Measurements from ENCODE around the gene MNX1.

Gene MNX1

GRCh38 chr7:157018328-157018996 is 8.0 kb upstream of the MNX1 start:
- Histone ChIP-seq H3K9me3 (ENCODE audit: control insufficient read depth, low read depth, low read length) (no peaks in the 10 kb centered on the region), H3K27ac (ENCODE audit: low read length) (no peak overlapping the region), H3K27me3 (ENCODE audit: control insufficient read depth, insufficient read depth, low read length) (peaks cover 100% of the 10 kb centered on the region), H3K4me3 (ENCODE audit: low read length) (peak overlapping the region; percentile 3), H3K36me3 (ENCODE audit: control insufficient read depth, low read depth, low read length) (no peaks in the 10 kb centered on the region), H3K9ac (ENCODE audit: low read length) (no peak overlapping the region), H3K4me1 (ENCODE audit: control insufficient read depth, low read depth, low read length) (peaks cover 30% of the 10 kb centered on the region)

GRCh38 chr7:157017603-157018327 is 7.3 kb upstream of the MNX1 start:
- no peaks in the 10 kb centered on the region for H3K9me3 ChIP-seq (ENCODE audit: control insufficient read depth, low read depth, low read length)
- H3K4me3 ChIP-seq (ENCODE audit: low read length): no peak overlapping the region
- no peak overlapping the region for H3K27ac ChIP-seq (ENCODE audit: low read length)
- H3K27me3 ChIP-seq (ENCODE audit: control insufficient read depth, insufficient read depth, low read length): peaks cover 100% of the 10 kb centered on the region
- H3K9ac ChIP-seq (ENCODE audit: low read length): no peak overlapping the region
- H3K36me3 ChIP-seq (ENCODE audit: control insufficient read depth, low read depth, low read length): no peaks in the 10 kb centered on the region
- peaks cover 32% of the 10 kb centered on the region for H3K4me1 ChIP-seq (ENCODE audit: control insufficient read depth, low read depth, low read length)

- H3K27ac ChIP-seq (ENCODE audit: low read length): no peak overlapping the region
- peaks cover 32% of the 10 kb centered on the region for H3K4me1 ChIP-seq (ENCODE audit: control insufficient read depth, low read depth, low read length)
- no peak overlapping the region for H3K9ac ChIP-seq (ENCODE audit: low read length)
- no peaks in the 10 kb centered on the region for H3K36me3 ChIP-seq (ENCODE audit: control insufficient read depth, low read depth, low read length)
- no peaks in the 10 kb centered on the region for H3K9me3 ChIP-seq (ENCODE audit: control insufficient read depth, low read depth, low read length)
- peaks cover 100% of the 10 kb centered on the region for H3K27me3 ChIP-seq (ENCODE audit: control insufficient read depth, insufficient read depth, low read length)
- H3K4me3 ChIP-seq (ENCODE audit: low read length): no peak overlapping the region
Measured at GRCh38 chr7:157017149-157017548, 6.7 kb upstream of the MNX1 start.

GRCh38 chr7:157016352-157017041 is 6.0 kb upstream of the MNX1 start:
- peaks cover 32% of the 10 kb centered on the region for H3K4me1 ChIP-seq (ENCODE audit: control insufficient read depth, low read depth, low read length)
- H3K27me3 ChIP-seq (ENCODE audit: control insufficient read depth, insufficient read depth, low read length): peaks cover 100% of the 10 kb centered on the region
- no peak overlapping the region for H3K4me3 ChIP-seq (ENCODE audit: low read length)
- no peak overlapping the region for H3K9ac ChIP-seq (ENCODE audit: low read length)
- H3K36me3 ChIP-seq (ENCODE audit: control insufficient read depth, low read depth, low read length): no peaks in the 10 kb centered on the region
- no peak overlapping the region for H3K27ac ChIP-seq (ENCODE audit: low read length)
- H3K9me3 ChIP-seq (ENCODE audit: control insufficient read depth, low read depth, low read length): no peaks in the 10 kb centered on the region

- no peak overlapping the region for H3K27ac ChIP-seq (ENCODE audit: low read length)
- no peak overlapping the region for H3K9ac ChIP-seq (ENCODE audit: low read length)
- no peak overlapping the region for H3K4me3 ChIP-seq (ENCODE audit: low read length)
- peaks cover 32% of the 10 kb centered on the region for H3K4me1 ChIP-seq (ENCODE audit: control insufficient read depth, low read depth, low read length)
- peaks cover 100% of the 10 kb centered on the region for H3K27me3 ChIP-seq (ENCODE audit: control insufficient read depth, insufficient read depth, low read length)
- no peaks in the 10 kb centered on the region for H3K36me3 ChIP-seq (ENCODE audit: control insufficient read depth, low read depth, low read length)
- no peaks in the 10 kb centered on the region for H3K9me3 ChIP-seq (ENCODE audit: control insufficient read depth, low read depth, low read length)
Measured at GRCh38 chr7:157016024-157016351, 5.5 kb upstream of the MNX1 start.

GRCh38 chr7:157014635-157015555 is 4.4 kb upstream of the MNX1 start:
- no peak overlapping the region for H3K9ac ChIP-seq (ENCODE audit: low read length)
- peaks cover 100% of the 10 kb centered on the region for H3K27me3 ChIP-seq (ENCODE audit: control insufficient read depth, insufficient read depth, low read length)
- H3K36me3 ChIP-seq (ENCODE audit: control insufficient read depth, low read depth, low read length): no peaks in the 10 kb centered on the region
- no peaks in the 10 kb centered on the region for H3K9me3 ChIP-seq (ENCODE audit: control insufficient read depth, low read depth, low read length)
- H3K27ac ChIP-seq (ENCODE audit: low read length): no peak overlapping the region
- H3K4me3 ChIP-seq (ENCODE audit: low read length): no peak overlapping the region
- peaks cover 32% of the 10 kb centered on the region for H3K4me1 ChIP-seq (ENCODE audit: control insufficient read depth, low read depth, low read length)

- H3K27me3 ChIP-seq (ENCODE audit: control insufficient read depth, insufficient read depth, low read length): peaks cover 98% of the 10 kb centered on the region
Measured at GRCh38 chr7:157013602-157014549, 3.4 kb upstream of the MNX1 start.

GRCh38 chr7:157013101-157013500 is 2.6 kb upstream of the MNX1 start:
- H3K27ac ChIP-seq (ENCODE audit: low read length): no peak overlapping the region
- H3K4me3 ChIP-seq (ENCODE audit: low read length): no peak overlapping the region
- H3K9ac ChIP-seq (ENCODE audit: low read length): no peak overlapping the region
- no peaks in the 10 kb centered on the region for H3K36me3 ChIP-seq (ENCODE audit: control insufficient read depth, low read depth, low read length)
- no peaks in the 10 kb centered on the region for H3K9me3 ChIP-seq (ENCODE audit: control insufficient read depth, low read depth, low read length)
- peaks cover 98% of the 10 kb centered on the region for H3K27me3 ChIP-seq (ENCODE audit: control insufficient read depth, insufficient read depth, low read length)
- H3K4me1 ChIP-seq (ENCODE audit: control insufficient read depth, low read depth, low read length): peaks cover 26% of the 10 kb centered on the region

More at GRCh38 chr7:157013602-157014549, 3.4 kb upstream of the MNX1 start:
- Histone ChIP-seq H3K36me3 (ENCODE audit: control insufficient read depth, low read depth, low read length) (no peaks in the 10 kb centered on the region), H3K9ac (ENCODE audit: low read length) (no peak overlapping the region), H3K9me3 (ENCODE audit: control insufficient read depth, low read depth, low read length) (no peaks in the 10 kb centered on the region), H3K4me3 (ENCODE audit: low read length) (no peak overlapping the region), H3K27ac (ENCODE audit: low read length) (no peak overlapping the region), H3K4me1 (ENCODE audit: control insufficient read depth, low read depth, low read length) (peaks cover 29% of the 10 kb centered on the region)

GRCh38 chr7:157012113-157012547 is 1.7 kb upstream of the MNX1 start:
- no peaks in the 10 kb centered on the region for H3K36me3 ChIP-seq (ENCODE audit: control insufficient read depth, low read depth, low read length)
- no peak overlapping the region for H3K9ac ChIP-seq (ENCODE audit: low read length)
- no peak overlapping the region for H3K4me3 ChIP-seq (ENCODE audit: low read length)
- H3K27ac ChIP-seq (ENCODE audit: low read length): no peak overlapping the region
- H3K27me3 ChIP-seq (ENCODE audit: control insufficient read depth, insufficient read depth, low read length): peaks cover 98% of the 10 kb centered on the region
- H3K9me3 ChIP-seq (ENCODE audit: control insufficient read depth, low read depth, low read length): no peaks in the 10 kb centered on the region
- peaks cover 26% of the 10 kb centered on the region for H3K4me1 ChIP-seq (ENCODE audit: control insufficient read depth, low read depth, low read length)

GRCh38 chr7:157011333-157012112 is 1.1 kb upstream of the MNX1 start:
- Histone ChIP-seq H3K4me1 (ENCODE audit: control insufficient read depth, low read depth, low read length) (peaks cover 20% of the 10 kb centered on the region), H3K4me3 (ENCODE audit: low read length) (peak overlapping the region; percentile 48), H3K36me3 (ENCODE audit: control insufficient read depth, low read depth, low read length) (no peaks in the 10 kb centered on the region), H3K9ac (ENCODE audit: low read length) (no peak overlapping the region), H3K27ac (ENCODE audit: low read length) (no peak overlapping the region), H3K27me3 (ENCODE audit: control insufficient read depth, insufficient read depth, low read length) (peaks cover 98% of the 10 kb centered on the region), H3K9me3 (ENCODE audit: control insufficient read depth, low read depth, low read length) (no peaks in the 10 kb centered on the region)
